MM.1S (cell line): ENCODE measurements around the gene DACT3.
A peak's percentile ranks its signal among the peaks of the same experiment; 100 is the strongest.

Source experiments
- DNase-seq: peaks from one replicate; pipeline ENCODE4 v3.0.0-alpha.2; 2015
- H2AFZ ChIP-seq: fragments of 300-600 bp; sonication (generic); 2 replicates; pipeline ENCODE4 v1.6.0; 2016; ENCODE audit warnings: antibody characterized with exemption, low read length
- H3F3A ChIP-seq: fragments of 300-600 bp; sonication (generic); 2 replicates; pipeline ENCODE4 v1.6.1; 2016; ENCODE audit warnings: mild to moderate bottlenecking, antibody characterized with exemption, low read length, moderate library complexity, mixed read lengths; ENCODE audit not compliant: insufficient read depth
- H3K27ac ChIP-seq: fragments of 300-600 bp; sonication (generic); 2 replicates; pipeline ENCODE4 v1.5.1; 2016; ENCODE audit warnings: mild to moderate bottlenecking, low read length
- H3K27me3 ChIP-seq: fragments of 300-600 bp; sonication (generic); replicated peaks from 2 replicates; pipeline ENCODE4 v1.6.0; 2016; ENCODE audit warnings: low read length; ENCODE audit not compliant: insufficient read depth
- H3K36me3 ChIP-seq: fragments of 300-600 bp; sonication (generic); replicated peaks from 2 replicates; pipeline ENCODE4 v1.6.1; 2016; ENCODE audit warnings: mild to moderate bottlenecking, low read length, mixed read lengths; ENCODE audit not compliant: insufficient read depth
- H3K4me1 ChIP-seq: fragments of 300-600 bp; sonication (generic); 2 replicates; pipeline ENCODE4 v1.6.1; 2016; ENCODE audit warnings: low read length, mixed read lengths
- H3K4me2 ChIP-seq: fragments of 300-600 bp; sonication (generic); 2 replicates; pipeline ENCODE4 v1.6.0; 2016; ENCODE audit warnings: low read depth, low read length
- H3K4me3 ChIP-seq: fragments of 300-600 bp; sonication (generic); 2 replicates; pipeline ENCODE4 v1.5.1; 2016; ENCODE audit warnings: low read length, mixed read lengths
- H3K79me2 ChIP-seq: fragments of 300-600 bp; sonication (generic); 2 replicates; pipeline ENCODE4 v1.6.1; 2016; ENCODE audit warnings: mixed run types, low read length, mixed read lengths
- H3K9ac ChIP-seq: fragments of 300-600 bp; sonication (generic); 2 replicates; pipeline ENCODE4 v1.6.1; 2016; ENCODE audit warnings: low read length, mixed read lengths
- H3K9me2 ChIP-seq: fragments of 300-600 bp; sonication (generic); replicated peaks from 2 replicates; pipeline ENCODE4 v1.6.1; 2016; ENCODE audit warnings: mild to moderate bottlenecking, low read length, mixed read lengths; ENCODE audit not compliant: insufficient read depth
- H3K9me3 ChIP-seq: fragments of 300-600 bp; sonication (generic); replicated peaks from 2 replicates; pipeline ENCODE4 v1.6.1; 2016; ENCODE audit warnings: mild to moderate bottlenecking, low read length, mixed read lengths; ENCODE audit not compliant: insufficient read depth
- H4K20me1 ChIP-seq: fragments of 300-600 bp; sonication (generic); 2 replicates; pipeline ENCODE4 v1.6.1; 2016; ENCODE audit warnings: mild to moderate bottlenecking, low read length, moderate library complexity, mixed read lengths; ENCODE audit not compliant: insufficient read depth
- EZH2 ChIP-seq: fragments of 300-600 bp; sonication (generic); optimal IDR thresholded peaks from 2 replicates; pipeline ENCODE3; 2017; ENCODE audit warnings: low read depth, mild to moderate bottlenecking, antibody characterized with exemption, low read length, mixed read lengths
- EZH2phosphoT487 ChIP-seq: fragments of 300-600 bp; sonication (generic); IDR thresholded peaks from 2 replicates; pipeline ENCODE4 v1.6.1; 2018; ENCODE audit warnings: antibody characterized with exemption, low read length
- TF ChIP-seq, protein P1 (sequence below): fragments of 300-600 bp; sonication (generic); IDR thresholded peaks from 2 replicates; pipeline ENCODE4 v1.5.1; 2016; ENCODE audit warnings: antibody characterized with exemption, low read length, mixed read lengths

The DACT3 gene

DNA sequence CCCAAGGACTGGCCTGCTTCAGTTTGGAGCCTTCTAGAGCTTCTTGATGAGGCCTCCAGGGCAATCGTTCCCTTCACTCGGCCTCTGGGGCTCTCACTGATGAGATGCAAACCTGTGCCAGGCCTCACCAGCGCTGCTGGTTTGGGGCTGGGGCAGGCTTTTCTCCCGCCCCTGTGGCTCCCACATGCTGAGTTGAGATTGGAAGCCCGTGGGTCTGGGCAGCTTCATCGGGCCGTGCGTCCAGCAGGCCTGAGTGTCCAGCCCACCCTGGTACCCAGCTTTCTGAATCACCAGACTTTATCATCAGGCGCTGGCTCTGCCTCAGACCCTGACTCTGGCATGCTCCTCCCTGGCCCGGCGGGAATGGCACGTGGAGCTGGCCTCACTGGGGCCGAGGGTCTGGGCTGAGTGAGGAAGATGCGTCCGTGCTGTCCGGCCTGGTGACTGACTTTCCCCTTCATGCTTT, 55.6 kb downstream of the DACT3 start:
- no peak for DNase-seq
- peaks cover 8% of the 10 kb centered on the region for H3F3A ChIP-seq
- 0 out of 2 replicates have a peak, but pooled peaks cover 3% of the 10 kb centered on the region for H3K27me3 ChIP-seq
- H3K9me2 ChIP-seq, result no peaks in the 10 kb centered on the region
- no peak overlapping the region for H3K9ac ChIP-seq
- H3K36me3 ChIP-seq, result peaks cover 11% of the 10 kb centered on the region; the same call in 1 of the 2 replicates
- peaks cover 14% of the 10 kb centered on the region for H3K4me1 ChIP-seq
- H3K9me3 ChIP-seq, result no peaks in the 10 kb centered on the region
- H3K27ac ChIP-seq, result no peak overlapping the region
- peaks cover 36% of the 10 kb centered on the region for H4K20me1 ChIP-seq
- peaks cover 51% of the 10 kb centered on the region for H3K79me2 ChIP-seq
- H2AFZ ChIP-seq, result no peak overlapping the region
- H3K4me2 ChIP-seq, result no peak overlapping the region
- H3K4me3 ChIP-seq, result no peak overlapping the region
- TF ChIP-seq, protein P1, sequence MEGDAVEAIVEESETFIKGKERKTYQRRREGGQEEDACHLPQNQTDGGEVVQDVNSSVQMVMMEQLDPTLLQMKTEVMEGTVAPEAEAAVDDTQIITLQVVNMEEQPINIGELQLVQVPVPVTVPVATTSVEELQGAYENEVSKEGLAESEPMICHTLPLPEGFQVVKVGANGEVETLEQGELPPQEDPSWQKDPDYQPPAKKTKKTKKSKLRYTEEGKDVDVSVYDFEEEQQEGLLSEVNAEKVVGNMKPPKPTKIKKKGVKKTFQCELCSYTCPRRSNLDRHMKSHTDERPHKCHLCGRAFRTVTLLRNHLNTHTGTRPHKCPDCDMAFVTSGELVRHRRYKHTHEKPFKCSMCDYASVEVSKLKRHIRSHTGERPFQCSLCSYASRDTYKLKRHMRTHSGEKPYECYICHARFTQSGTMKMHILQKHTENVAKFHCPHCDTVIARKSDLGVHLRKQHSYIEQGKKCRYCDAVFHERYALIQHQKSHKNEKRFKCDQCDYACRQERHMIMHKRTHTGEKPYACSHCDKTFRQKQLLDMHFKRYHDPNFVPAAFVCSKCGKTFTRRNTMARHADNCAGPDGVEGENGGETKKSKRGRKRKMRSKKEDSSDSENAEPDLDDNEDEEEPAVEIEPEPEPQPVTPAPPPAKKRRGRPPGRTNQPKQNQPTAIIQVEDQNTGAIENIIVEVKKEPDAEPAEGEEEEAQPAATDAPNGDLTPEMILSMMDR, result no peak
- no peak for TF ChIP-seq EZH2
- TF ChIP-seq EZH2phosphoT487, result no peak

DNA sequence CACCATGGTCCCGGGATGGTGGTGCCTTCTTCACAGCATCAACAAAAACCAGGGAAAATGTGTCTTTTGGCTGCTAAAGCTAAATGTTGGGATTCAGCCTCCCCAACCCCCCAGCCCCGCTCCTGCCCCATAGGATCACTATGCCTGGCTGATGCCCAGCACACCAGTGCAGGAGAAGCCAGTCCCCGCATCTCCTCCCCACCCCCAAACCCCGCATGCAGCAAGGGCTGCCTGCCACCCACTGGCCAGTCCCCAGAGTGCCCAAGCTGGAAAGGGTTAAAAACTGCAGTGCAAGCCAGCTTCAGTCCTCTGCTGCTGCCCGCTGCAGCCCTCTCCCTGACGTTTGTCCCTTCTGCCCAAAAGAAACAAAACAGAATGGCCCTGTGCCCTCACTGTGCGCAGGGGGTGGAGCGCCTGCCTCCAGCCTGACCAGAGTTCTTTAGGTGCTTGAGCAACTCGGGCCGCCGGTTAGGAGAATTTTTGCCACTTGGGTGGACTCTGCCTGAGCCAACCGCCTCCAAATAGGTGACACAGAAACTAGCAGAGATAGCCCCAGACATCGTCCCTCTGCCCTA, 56.1 kb downstream of the DACT3 start:
- DNase-seq, result no peak
- Histone ChIP-seq H3K36me3 (peaks cover 11% of the 10 kb centered on the region; the same call in 1 of the 2 replicates), H3K9me3 (no peaks in the 10 kb centered on the region), H3K27me3 (0 out of 2 replicates have a peak, but pooled peaks cover 1% of the 10 kb centered on the region), H4K20me1 (peaks cover 32% of the 10 kb centered on the region), H3F3A (peaks cover 5% of the 10 kb centered on the region; the same call in 1 of the 2 replicates), H2AFZ (no peak overlapping the region), H3K9ac (no peak overlapping the region), H3K4me2 (no peak overlapping the region), H3K4me1 (peaks cover 13% of the 10 kb centered on the region), H3K79me2 (peaks cover 51% of the 10 kb centered on the region), H3K27ac (no peak overlapping the region), H3K9me2 (no peaks in the 10 kb centered on the region), H3K4me3 (no peak overlapping the region)
- TF ChIP-seq EZH2, result no peak
- no peak for TF ChIP-seq EZH2phosphoT487
- TF ChIP-seq, protein P1, result no peak

DNA sequence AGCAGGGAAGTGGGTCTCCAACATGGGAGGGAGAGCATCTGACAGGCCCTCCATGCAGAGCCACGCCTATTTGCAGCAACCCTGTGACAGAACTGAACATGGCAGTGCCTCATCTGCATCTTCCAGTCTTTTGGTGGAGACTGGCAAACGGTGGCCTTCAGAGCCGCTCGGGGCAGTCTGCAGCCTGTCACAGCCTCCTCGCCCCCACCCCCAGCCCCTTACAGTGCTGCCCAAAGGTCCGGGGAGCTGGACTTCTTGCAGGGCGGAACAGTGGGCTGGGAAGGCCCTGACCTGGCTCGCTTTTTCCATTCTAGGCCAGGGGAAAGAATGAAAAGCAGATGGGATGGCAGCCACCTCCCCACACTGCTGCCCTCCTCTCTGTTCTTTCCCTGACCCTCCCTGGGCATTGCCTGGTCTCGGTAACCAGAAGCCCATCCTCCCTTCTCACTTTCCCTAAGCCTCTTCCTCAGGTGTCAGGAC, 57.2 kb downstream of the DACT3 start:
- H3K27me3 ChIP-seq, result no peaks in the 10 kb centered on the region
- H3K4me3 ChIP-seq, result no peak overlapping the region
- peaks cover 25% of the 10 kb centered on the region for H4K20me1 ChIP-seq
- 0 out of 2 replicates have a peak, but pooled peaks cover 3% of the 10 kb centered on the region for H3F3A ChIP-seq
- peaks cover 51% of the 10 kb centered on the region for H3K79me2 ChIP-seq
- peak overlapping the region; percentile 81; the same call in 1 of the 2 replicates for H3K4me2 ChIP-seq
- DNase-seq, result no peak
- H3K9me2 ChIP-seq, result no peaks in the 10 kb centered on the region
- peaks cover 2% of the 10 kb centered on the region; the same call in 1 of the 2 replicates for H3K36me3 ChIP-seq
- no peaks in the 10 kb centered on the region for H3K9me3 ChIP-seq
- H3K27ac ChIP-seq, result no peak overlapping the region
- H3K9ac ChIP-seq, result no peak overlapping the region
- H3K4me1 ChIP-seq, result peaks cover 13% of the 10 kb centered on the region
- no peak overlapping the region for H2AFZ ChIP-seq
- TF ChIP-seq EZH2phosphoT487 (no peak), EZH2 (no peak)
- TF ChIP-seq, protein P1, result no peak
